Keratinocyte (primary cell): ENCODE measurements around the gene FANCD2.
"Not testable (repeated sequence)": the region's sequence is repeated elsewhere in the genome, so short reads cannot be mapped to it uniquely, and the experiment has no call there.

Source experiments
- CTCF ChIP-seq, 3 experiments: IDR thresholded peaks in 1 of 3; conservative IDR thresholded peaks in 1 of 3; optimal IDR thresholded peaks in 1 of 3; 2 replicates in 2 of 3; 3 replicates in 1 of 3; pipeline versions ENCODE3 to v1.5.1; 2011; ENCODE audit warnings: low read length in 3 of 3, mild to moderate bottlenecking in 3 of 3, moderate library complexity in 2 of 3, control low read depth in 1 of 3, inconsistent platforms in 1 of 3; ENCODE audit not compliant: insufficient read depth in 2 of 3; ENCODE audit errors: extremely low read depth in 1 of 3
- EZH2 ChIP-seq: IDR thresholded peaks from one replicate; pipeline ENCODE4 v1.6.1; 2012; ENCODE audit warnings: inconsistent platforms, mild to moderate bottlenecking, low read length, moderate library complexity

GRCh38 chr3:10053054-10053453 is 26.8 kb downstream of the FANCD2 start:
- not testable (repeated sequence) for TF ChIP-seq CTCF (optimal IDR thresholded peaks at IDR 0.05 in 1 of 3, IDR thresholded peaks at IDR 0.05 in 1 of 3, conservative IDR thresholded peaks at IDR 0.05 in 1 of 3; ENCODE audit: extremely low read depth in 1 of 3, insufficient read depth in 2 of 3, low read length in 3 of 3); EZH2
